HPDE6-E6E7 (cell line): ENCODE data around the gene FBXO46.
"Not testable (repeated sequence)": the region's sequence is repeated elsewhere in the genome, so short reads cannot be mapped to it uniquely, and the experiment has no call there.

Experiments used
- DNase-seq: peaks from one replicate; pipeline ENCODE4 v3.0.0; 2011; ENCODE audit warnings: missing footprints; ENCODE audit errors: extremely low spot score

FBXO46 gene

GRCh38 chr19:45729800-45730290 lies 851 bp downstream of the FBXO46 start:
- no peak for DNase-seq

GRCh38 chr19:45728683-45729082 lies 2.0 kb downstream of the FBXO46 start:
- DNase-seq, result not testable (repeated sequence)

GRCh38 chr19:45720065-45720464 lies 10.6 kb downstream of the FBXO46 start:
- DNase-seq, result not testable (repeated sequence)

DNA sequence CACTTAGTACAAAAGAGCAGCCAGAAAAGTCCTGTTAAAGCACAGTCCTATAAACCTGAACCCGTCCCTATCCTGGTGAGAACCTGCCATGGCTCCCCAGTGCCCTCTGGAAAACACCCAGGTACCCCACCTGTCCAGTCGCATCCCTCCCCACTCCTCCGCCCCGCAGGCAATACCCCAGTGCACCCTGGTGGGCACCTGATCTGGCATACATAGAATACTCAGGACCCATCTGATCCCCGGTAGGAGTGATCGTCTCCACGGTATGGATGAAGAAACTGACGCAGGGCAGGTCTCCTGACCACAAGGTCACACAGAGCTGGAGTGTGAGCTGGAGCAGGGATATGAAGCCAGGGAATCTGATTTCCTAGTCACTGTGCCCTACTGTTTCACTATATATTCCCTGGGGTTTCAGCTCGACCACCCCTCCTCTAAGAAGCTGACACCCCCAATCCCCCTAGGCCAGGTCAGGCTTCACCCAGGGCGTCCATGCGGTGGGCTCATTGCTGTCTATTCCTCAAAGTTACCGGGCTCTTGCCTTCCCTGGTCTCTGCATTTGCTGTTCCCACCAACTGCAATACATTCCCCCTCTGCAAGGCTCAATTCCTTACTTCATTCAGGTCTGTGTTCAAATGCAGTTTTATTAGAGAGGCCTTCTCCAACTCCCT lies 12.6 kb downstream of the FBXO46 start:
- no peak for DNase-seq

DNA sequence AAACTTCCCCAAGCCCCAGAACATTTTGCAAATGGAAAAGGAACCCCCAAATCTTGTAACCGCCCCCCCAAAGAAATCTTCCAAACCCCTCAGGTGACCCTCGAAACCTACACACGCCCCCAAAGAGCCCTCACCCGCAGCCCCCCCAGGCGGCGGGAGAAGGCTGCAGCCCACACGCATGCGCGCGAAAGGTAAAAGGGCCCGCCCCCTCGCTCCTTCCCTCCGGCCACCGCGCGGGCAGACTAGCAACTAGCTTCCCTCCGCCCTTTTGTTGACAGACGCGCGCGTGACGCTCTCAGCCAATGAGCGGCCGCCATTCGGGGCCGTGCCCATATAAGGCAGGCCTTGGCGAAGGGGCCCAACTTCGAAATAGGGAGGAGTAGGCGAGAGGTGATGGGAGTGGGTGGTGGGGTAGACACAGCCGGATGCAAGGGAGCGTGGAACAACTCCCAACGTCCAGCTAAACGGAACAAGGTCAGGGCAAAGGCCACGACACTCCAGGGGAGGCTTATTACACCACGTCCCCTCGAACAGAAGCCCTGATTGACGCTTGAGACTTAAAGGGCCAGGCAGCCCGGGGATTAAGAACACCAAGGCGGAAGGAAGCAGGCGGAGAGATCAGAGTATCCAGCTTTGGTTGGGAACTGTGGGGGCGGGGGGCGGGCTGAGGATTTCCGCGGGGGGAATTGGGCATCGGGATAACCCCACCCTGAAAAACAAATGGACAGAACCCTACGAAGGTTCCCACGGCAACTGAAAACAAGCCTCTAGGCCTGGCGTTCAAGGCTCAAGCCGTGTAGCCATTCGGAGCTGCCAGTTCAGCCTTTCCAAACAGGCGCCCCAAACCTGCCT lies 13.3 kb downstream of the FBXO46 start:
- DNase-seq, result peak; percentile 95

DNA sequence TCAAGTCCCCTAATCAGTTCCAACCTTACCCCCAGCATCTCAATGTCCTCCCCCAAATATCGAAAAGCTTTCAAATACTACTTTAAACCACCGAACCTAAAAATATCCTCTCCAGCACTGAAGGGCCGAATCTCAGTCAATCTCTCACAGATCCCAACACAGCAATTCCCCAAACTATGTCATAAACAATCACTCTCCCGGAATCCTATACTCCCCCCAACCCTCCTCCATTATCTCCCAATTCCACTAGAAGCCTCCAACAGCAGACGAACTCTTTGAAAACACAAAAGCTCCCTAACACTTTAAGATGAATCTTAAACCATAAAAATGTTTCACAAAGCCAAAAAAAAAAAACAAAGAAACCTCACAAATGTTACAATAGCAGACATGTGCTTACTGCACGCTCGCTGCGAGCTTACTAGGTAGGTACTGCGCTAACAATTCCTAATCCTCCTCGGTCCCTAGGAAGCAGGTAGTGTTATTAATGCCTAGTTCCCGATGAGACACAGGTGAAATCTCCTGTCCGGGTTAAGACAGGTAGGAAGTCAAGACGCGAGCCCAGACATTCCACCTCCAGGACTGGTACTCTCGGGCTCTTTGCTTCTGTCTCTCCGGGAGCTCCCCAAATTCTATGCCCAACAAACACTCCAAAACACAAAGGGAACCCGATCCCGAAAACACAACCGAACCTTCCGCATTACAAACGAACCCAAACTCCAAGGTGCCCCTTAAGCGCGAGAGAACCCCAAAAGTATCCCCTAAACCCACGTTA lies 14.2 kb downstream of the FBXO46 start:
- peak; percentile 45 for DNase-seq

- DNase-seq, result no peak
Observed at GRCh38 chr19:45715139-45715538, 15.6 kb downstream of the FBXO46 start.

GRCh38 chr19:45713141-45713540 lies 17.6 kb downstream of the FBXO46 start:
- DNase-seq, result no peak

DNA sequence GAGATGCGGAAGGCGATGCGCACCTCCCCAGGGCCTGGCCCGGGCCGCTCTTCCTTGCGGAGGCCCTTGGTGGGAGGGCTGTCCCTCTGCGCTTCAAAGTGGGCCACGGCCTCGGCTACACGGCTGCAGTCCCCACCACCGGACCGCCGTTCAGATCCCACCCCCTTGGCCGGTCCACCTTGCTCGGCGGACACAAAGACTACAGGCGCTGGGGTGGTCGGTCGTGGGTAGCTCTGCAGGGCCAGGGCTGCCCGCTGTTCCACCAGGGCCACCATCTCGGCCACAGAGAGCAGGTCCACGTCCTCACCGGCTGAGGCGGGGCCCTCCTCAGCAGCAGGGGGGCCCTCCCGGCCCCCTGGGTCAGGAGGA lies 18.0 kb downstream of the FBXO46 start:
- no peak for DNase-seq

GRCh38 chr19:45711851-45712698 lies 18.6 kb downstream of the FBXO46 start:
- DNase-seq, result no peak

DNA sequence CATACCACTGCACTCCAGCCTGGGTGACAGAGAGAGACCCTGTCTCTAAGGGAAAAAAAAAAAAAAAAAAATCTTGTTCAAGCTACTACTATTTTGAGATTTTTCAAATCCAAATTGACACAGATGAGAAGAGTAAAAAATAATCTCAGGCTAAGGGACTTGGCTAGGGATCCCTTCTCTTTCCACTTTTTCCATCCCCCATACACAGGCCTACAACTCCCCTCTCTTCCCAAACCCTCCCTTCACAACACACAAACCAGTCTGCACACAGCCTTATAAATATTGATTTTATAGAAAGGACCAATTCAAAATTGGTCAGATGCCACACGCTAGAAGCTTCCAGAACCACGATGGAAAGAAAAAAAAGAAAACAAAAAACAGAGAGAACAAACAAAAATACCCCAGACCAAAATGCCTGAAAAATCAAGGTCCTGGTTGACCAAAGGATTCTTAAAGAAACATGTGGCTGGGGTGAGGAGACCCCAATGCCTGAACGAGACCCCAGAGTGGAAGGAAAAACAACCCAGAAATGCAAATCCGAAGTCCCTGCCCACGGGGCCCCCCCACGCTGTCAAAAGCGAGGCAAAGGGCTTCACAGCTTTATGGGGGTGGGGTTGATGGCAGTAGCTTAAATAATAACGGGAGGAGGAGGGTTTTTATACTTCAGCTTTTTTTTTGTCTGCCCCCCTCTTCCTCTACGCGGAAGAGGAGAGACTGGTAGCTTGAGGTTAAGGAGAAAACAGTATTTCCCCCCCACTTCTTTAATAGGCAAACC lies 20.2 kb downstream of the FBXO46 start:
- DNase-seq, result no peak

GRCh38 chr19:45705710-45706415 lies 24.8 kb downstream of the FBXO46 start:
- DNase-seq, result no peak

DNA sequence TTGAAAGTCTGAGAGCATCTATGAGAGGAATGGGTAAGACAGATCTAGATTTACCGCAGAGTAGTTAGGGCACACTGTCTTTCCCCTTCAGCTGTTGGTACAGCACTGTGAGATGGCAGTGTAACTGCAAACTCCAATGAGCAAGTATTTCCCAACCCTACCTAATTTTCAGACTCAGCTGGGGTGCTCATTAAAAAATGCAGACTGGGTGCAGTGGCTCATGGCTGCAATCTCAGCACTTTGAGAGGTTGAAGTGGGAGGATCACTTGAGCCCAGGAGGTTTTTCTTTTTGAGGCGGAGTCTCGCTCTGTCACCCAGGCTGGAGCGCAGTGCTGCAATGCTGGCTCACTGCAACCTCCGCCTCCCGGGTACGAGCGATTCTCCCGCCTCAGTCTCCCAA lies 25.6 kb downstream of the FBXO46 start:
- no peak for DNase-seq

- no peak for DNase-seq
Observed at GRCh38 chr19:45701676-45702075, 29.0 kb downstream of the FBXO46 start.

- DNase-seq, result peak; percentile 73
Observed at GRCh38 chr19:45693106-45693788, 37.4 kb downstream of the FBXO46 start.

- DNase-seq, result peak; percentile 98
Observed at GRCh38 chr19:45692187-45693105, 38.2 kb downstream of the FBXO46 start, which contains the start of gene QPCTL. QPCTL (plus strand) TSS chr19:45692666; CDS start chr19:45692704, 38 bp downstream.

DNA sequence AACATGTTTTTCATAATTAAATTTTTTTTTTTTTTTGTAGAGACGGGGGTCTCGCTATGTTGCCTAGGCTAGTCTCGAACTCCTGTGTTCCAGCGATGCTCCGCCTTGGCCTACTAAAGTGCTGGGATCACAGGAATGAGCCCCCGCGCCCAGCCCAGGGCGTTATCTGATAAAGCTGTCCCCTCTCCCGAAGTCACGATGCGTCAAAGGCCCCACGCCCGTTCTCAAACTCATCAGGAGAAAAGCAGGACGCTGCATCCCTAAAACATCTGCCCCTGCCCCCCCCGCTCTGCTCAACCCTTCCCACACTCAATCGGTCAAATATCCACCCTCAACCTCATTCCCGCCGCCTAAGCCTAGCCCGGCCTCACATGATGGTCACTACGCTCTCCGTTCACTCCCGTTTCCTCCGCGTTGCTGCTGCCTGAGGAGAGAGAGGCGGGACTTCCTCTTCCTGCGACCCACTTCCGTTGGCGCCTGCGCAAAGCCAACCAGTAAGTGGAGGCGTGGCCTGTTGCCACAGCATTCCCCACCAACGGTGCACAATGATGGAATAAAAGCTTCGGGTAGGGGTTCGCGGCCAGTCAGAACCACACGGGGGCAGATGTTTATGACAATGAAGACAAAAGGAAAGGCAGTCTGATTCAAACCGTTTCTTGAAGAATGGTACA lies 39.0 kb downstream of the FBXO46 start, which contains the start of gene SNRPD2:
Gene SNRPD2 (minus strand): TSS at position 438 of the 671 bp plus-strand sequence. CDS start 65 bp downstream, at position 373.
- peak; percentile 89 for DNase-seq
